Measurements from ENCODE around the gene TNP1. TPM values are rescaled to one million over a fixed set of nuclear protein-coding genes. Genes with fewer than 3 reads are reported as not detected.

The TNP1 gene
- total RNA-seq, 1 experiment from 2014 or later, result not detected

DNA sequence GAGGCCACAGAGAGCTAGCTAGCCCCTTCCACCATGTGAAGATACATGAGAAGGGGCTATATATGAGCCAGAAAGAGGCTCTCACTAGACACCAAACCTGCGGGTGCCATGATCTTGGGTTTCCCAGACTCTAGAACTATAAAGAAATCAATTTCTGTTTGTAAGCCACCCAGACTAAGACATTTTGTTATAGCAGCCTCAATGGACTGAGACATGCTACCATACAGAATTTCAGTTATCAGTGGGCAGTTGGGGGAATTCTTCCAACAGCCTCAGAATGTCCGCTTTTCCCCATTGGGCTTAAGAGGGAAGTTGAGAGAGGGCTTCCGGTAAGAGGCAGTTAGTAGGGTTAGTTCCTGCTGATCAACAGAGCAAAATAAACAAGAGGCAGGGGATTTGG lies 39.2 kb downstream of the TNP1 start:
- Histone ChIP-seq H3K27me3 (ENCODE audit: insufficient read depth, low read length) (no peaks in the 10 kb centered on the region), H3K14ac (ENCODE audit: insufficient read depth, low read length) (no peak overlapping the region), H3K23me2 (ENCODE audit: insufficient read length, low read depth, low read length, poor library complexity, severe bottlenecking) (no peaks in the 10 kb centered on the region), H3K79me2 (ENCODE audit: insufficient read depth, low read length) (no peaks in the 10 kb centered on the region), H3T11ph (ENCODE audit: low read length) (no peak overlapping the region), H3K4ac (ENCODE audit: low read depth, low read length) (no peak overlapping the region), H2AK5ac (ENCODE audit: insufficient read length, low read length) (no peak overlapping the region), H3K9me3 (ENCODE audit: control insufficient read depth, low read depth, low read length) (no peaks in the 10 kb centered on the region), H4K20me1 (ENCODE audit: control insufficient read depth, insufficient read depth, insufficient read length) (no peaks in the 10 kb centered on the region), H3K56ac (ENCODE audit: insufficient read length, low read depth, low read length) (no peak overlapping the region), H3K79me1 (ENCODE audit: insufficient read depth, low read depth, low read length, poor library complexity, severe bottlenecking) (no peaks in the 10 kb centered on the region), H2BK12ac (ENCODE audit: insufficient read length, low read depth, low read length) (no peak overlapping the region), H4K5ac (ENCODE audit: insufficient read length, low read depth, low read length) (no peak overlapping the region), H4K8ac (replicated peaks; ENCODE audit: insufficient read length, low read depth, low read length) (no peak overlapping the region), H3K4me2 (ENCODE audit: insufficient read depth, insufficient read length, low read length) (no peak overlapping the region), H3K4me1 (ENCODE audit: insufficient read depth, low read length) (no peaks in the 10 kb centered on the region), H3K9ac (ENCODE audit: extremely low read depth, insufficient read length, low read length) (no peak overlapping the region), H2BK5ac (ENCODE audit: insufficient read length, low read length) (no peak overlapping the region), H3K27ac (ENCODE audit: insufficient read length, low read depth, low read length) (no peak overlapping the region), H2BK15ac (ENCODE audit: low read depth, low read length) (no peak overlapping the region), H4K91ac (ENCODE audit: insufficient read length, low read depth, low read length) (no peak overlapping the region), H2BK120ac (ENCODE audit: low read depth, low read length, poor library complexity, severe bottlenecking) (no peak overlapping the region), H3K18ac (ENCODE audit: insufficient read length, low read depth, low read length) (no peak overlapping the region), H2AFZ (ENCODE audit: low read length) (no peak overlapping the region), H3K23ac (ENCODE audit: insufficient read length, low read depth, low read length) (no peak overlapping the region), H2BK20ac (ENCODE audit: low read depth, low read length, poor library complexity, severe bottlenecking) (no peak overlapping the region)
- Mint-ChIP-seq H3K4me1 (no peaks in the 10 kb centered on the region), H3K27me3 (ENCODE audit: low read depth) (peaks cover 15% of the 10 kb centered on the region), H3K27ac (no peak overlapping the region), H3K9me3 (no peaks in the 10 kb centered on the region), H3K36me3 (ENCODE audit: insufficient read depth in 1 of 3, low read depth in 3 of 3) (no peaks in the 10 kb centered on the region), H3K4me3 (no peak overlapping the region)
- no CpG with 5 or more reads among the region's 3 CpGs for WGBS (ENCODE audit: extremely low coverage, insufficient read length, low lambda C conversion rate)
- DNase-seq, result no peak
- TF ChIP-seq, protein P1, sequence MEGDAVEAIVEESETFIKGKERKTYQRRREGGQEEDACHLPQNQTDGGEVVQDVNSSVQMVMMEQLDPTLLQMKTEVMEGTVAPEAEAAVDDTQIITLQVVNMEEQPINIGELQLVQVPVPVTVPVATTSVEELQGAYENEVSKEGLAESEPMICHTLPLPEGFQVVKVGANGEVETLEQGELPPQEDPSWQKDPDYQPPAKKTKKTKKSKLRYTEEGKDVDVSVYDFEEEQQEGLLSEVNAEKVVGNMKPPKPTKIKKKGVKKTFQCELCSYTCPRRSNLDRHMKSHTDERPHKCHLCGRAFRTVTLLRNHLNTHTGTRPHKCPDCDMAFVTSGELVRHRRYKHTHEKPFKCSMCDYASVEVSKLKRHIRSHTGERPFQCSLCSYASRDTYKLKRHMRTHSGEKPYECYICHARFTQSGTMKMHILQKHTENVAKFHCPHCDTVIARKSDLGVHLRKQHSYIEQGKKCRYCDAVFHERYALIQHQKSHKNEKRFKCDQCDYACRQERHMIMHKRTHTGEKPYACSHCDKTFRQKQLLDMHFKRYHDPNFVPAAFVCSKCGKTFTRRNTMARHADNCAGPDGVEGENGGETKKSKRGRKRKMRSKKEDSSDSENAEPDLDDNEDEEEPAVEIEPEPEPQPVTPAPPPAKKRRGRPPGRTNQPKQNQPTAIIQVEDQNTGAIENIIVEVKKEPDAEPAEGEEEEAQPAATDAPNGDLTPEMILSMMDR (conservative IDR thresholded peaks at IDR 0.05), result no peak

All from H9 (cell line).